ENCODE results near the gene BACH2. TPM values are rescaled to one million over a fixed set of nuclear protein-coding genes. Genes with fewer than 3 reads are reported as not detected.

The BACH2 gene
- polyA plus RNA-seq, 12 donors, result 4.4 to 11.8 (median 5.3) TPM; not detected in 1

DNA sequence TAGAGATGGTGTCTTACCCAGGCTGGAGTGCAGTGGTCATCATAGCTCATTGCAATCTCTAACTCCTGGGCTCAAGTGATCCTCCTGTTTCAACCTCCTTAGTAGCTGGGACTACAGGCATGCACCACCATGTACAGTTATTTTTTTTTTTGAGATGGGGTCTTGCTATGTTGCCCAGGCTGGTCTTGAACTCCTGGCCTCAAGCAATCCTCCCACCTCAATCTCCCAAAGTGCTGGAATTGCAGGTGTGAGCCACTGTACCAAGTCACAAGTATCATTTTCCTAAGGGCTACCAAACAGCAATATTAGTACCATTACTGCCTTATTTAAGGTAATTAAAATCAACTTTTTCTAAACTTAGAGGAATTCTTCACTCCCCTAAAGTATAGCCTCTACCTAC lies 49.4 kb downstream of the BACH2 start:
- no peak for DNase-seq

DNA sequence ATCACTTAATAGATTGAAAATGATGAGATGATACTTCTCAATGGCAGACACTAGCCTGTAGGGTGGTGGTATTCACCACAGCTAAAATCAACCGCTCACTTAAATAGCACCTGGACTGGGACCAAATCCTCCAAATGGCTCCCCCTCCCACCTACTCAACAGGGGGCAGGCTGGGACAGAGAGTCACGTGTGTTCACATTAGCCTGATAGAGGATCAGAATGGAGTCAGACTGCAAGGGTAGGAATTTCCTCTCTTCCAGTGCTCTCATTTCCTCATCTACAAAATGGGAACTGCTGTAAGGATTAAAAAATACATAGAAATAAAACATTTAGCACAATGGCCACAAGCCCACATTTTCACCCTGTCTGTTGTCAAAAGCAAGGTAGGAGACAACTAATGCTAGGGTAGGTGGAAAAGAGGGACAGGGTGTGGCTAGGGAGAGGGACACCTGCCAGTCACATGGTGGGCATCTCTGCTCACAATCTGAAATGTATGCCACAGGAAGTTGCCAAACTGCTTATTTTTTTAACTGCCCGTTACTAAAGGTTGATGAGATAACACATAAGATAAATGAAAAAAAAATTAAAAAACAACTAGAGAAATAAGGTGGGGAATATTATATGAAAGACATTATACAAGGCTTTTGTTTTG lies 55.3 kb downstream of the BACH2 start:
- no peak for DNase-seq

DNA sequence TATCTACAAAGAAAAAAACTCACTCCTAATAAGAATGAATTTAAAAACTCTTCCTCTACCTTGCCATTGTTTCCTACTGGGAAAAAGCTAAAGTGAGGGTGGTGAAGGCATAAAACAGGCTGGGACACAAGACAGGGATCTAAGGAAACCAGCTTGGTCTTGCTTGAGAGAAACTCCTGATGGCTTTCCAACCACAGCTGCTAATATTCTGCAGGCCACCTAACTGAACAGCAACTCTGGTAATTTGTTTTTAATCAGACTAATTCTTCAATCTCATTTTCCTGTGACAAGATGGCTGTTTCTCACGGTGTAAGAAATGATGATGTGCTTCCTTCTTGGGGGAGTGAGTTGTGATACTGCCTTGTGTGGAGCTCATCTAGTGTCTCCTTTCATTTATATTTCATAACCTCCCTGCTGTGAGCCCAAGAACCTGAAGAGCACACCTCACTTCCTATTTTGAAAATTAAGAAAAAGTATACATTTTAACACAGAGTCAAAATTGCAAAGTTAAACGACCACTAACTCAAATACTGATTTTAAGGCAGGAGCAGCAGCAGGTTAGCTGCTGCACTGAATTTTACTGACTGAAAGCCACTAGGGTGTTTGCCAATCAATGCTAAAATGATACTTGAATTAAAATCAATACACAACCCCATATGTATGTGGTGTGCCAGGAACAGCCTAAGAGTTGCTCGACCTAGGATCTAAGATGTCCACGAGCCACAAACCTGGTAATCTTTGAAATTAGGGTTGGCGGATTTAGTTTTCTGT lies 58.0 kb downstream of the BACH2 start:
- no peak for DNase-seq

DNA sequence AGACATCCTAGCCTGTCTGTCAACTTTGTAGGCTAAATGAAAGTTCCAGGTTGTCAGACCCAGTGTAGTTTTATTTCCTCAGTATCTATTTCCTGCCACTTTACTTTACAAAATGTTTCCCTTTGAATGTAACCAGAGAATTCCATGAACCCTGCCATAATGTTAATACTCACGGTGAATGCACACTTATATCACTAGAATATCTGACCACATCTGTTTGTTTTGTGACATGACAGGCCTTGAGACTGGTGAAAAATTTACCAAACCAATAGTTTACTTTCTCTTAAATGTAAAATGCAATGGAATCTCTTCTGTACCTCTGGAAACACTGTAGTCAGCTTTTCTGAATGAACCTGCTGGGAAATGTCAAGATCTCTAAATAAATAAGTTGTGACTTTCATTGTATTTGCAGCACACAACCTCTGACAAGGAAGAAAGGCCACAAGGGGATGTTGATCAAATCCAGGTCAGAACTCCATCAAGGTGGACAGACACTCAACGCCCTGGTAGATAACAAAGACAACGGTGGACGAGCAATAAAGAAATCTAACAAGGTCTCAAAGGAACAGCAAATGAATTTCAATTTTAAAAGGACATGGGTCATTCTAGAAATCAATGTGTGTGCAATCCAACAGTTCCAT lies 59.2 kb downstream of the BACH2 start:
- DNase-seq, result no peak

DNA sequence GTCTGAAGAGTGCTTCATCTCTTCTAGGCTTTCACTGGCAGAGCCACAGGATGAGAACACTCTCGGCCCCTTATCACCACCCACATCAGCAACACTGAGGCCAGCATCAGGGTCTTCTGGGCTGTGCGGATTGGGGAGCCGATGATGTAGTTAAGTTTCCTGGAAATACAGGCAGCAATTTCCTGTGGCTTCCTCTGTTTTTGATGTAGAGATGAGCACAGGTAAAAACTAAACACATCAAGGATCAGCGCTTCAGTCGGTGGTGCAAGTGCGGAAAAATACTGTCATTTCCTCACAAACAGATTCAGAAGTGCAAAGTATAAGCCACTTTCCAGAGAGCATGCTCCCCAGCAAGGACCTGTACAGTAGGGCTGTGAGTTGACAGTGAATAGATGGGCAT lies 62.6 kb downstream of the BACH2 start:
- no peak for DNase-seq

DNA sequence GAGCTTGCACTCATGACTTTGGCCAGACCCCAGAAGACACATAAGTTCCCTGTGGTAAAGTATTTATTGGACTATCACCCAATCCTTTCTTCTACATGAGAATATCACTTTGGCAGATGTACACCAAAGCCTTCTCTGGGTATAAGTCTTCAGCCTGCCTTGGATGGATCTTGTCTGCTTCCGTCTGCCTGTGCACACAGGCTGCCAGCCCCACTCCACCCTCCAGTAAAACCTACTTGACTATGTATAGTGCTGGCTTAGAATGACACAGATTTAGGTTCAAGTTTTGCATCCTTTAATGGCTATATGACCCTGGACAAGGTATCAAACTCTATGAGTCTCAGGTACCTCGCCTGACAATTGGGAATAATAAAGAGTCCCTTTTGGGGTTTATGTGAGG lies 63.4 kb downstream of the BACH2 start:
- DNase-seq, result no peak

DNA sequence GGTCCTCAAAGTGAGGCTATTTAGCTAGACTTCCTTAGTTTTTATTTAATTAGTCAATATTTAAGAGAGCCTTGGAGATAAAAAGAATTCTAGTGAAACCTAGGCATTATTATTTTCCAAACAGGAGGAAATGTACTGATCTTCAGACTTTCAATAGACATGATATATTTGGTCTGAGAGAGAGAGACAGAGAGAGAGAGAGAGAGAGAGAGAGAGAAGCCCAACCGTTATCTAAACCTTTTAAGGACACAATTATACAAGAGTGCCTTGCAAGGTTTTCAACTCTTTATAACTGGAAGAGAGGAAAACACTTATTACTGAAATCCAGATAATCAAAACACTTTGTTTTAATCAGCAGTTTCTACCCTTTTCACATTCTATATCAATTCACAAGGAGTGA lies 64.8 kb downstream of the BACH2 start:
- DNase-seq, result no peak

DNA sequence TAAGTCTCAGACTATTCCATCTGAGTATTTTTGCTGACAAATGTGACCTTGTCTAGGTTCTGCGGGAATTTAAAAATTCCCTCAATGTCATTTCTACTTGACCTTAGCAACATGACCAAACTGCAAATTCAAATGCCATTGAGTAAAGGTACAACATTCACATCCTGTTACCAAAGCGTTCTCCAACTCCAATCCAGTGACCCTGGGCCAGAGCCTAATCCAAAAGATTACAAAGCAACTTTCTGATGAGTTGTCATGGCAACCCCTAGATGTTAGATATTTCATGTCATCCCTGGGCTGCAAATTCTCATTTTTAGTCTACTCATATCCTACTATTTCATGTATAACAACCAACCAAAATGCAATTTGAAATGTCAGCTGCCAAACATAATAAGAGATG lies 65.3 kb downstream of the BACH2 start:
- DNase-seq, result no peak

DNA sequence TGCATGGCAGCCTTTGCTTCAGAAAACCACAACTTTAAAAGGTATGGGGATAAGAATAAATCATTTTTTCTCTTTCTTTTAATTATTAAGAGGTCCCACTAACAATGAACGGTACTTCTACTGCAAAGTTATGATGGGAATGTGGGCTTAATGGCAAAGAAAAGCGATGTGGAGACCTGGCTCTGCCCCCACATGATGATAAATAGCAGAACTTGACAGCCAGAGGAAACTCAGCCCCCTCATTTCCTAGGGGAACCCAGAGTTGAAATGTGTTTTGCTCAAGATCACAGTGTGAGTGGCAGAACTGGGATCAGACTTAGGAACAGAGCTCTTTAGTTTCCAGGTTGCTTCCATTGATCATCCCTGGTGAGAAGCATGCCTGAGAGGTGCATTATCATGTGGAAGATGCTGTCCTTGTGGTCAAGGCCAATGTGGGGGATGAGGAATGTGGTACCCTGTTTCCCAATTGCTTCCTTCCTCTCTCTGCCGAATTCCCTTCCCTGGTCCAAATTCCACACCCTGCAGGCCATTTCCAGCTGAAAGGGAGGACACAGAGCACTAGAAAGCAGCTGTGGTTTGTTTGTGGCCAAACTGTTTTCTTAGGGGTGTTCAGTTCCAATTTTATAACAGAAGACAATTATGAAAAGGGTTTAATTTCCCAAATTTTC lies 66.0 kb downstream of the BACH2 start:
- DNase-seq, result no peak

DNA sequence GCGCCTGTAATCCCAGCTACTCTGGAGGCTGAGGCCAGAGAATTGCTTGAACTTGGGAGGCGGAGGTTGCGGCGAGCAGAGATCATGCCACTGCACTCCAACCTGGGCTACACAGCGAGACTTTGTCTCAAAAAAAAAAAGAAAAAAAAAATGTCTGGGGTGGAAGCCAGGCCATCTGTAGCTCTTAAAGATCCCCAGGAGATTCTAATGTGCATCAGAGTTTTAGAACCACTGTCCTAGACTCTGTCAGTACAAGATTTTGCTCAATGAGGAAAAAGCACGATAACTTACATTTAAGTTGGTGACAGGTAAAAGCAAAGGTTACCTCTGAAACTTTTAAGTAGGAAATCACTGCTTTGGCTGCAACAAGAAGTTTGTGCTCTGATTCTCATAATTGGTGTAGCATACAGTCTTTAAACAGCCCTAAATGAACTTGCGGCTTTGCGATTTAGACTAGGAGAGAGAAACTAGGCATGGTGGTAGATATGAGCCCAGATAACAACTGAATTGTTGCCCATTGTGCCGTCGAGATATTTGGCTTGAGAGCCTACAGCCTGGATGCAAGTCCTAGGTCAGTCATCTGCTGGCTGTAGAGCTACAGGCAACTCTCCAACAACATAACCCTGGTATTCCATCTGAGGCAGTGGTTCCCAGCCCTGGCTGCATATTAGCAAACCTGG lies 67.2 kb downstream of the BACH2 start:
- DNase-seq, result no peak

DNA sequence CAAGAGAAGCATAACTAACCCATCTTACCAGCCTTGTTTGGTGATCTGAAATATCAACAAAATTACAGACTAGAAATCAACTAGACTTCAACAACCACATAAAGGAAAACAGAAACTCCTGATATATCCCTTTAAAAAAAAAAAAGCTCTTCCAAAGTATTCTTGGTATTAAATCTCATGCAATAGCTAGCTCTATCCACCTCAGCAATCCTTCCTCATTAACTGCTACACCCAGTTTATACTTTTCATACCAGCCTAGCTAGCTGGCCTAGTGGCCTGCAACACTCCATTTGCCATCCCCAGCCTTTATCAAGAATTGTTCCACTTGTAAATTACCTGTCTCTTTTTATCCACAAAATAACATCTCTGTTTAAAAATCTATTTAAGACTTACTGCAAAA lies 69.0 kb downstream of the BACH2 start:
- DNase-seq, result no peak

DNA sequence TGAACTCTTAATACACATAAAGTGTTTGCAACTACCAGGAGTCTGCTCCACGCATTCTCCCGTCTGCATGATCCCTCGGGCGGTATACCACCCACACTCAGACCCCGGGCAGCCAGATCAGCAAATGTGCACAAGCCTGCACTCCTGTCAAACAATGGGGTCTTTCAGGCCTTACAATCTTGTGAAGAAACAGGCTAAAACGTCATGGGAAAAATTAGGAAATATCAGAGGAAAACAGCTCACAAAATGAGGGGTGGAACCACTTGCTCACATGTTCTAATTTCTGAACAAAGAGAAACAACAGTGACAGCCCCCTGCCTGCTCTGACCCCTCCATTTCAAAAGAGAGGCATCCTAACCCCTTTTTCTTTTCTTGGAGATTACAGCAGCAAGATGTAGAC lies 69.4 kb downstream of the BACH2 start:
- DNase-seq, result no peak

DNA sequence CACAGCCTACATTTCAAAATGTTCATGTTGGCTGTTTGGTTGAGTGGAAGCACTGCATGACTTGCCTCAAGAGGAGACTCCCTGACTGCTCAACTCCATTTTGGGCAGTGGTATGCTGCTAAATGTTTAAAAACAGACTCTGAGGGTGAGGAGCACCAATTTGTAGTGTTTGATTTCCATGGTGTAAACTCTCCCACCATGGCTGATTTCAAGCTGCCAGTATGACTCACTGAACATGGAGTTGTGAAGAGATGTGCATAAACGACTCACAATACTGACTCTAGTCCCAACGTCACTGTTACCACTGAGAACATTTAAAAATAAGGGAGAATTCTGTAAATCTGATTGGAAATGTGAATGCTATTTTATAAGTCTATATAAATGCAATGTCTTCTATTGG lies 70.4 kb downstream of the BACH2 start:
- DNase-seq, result no peak

DNA sequence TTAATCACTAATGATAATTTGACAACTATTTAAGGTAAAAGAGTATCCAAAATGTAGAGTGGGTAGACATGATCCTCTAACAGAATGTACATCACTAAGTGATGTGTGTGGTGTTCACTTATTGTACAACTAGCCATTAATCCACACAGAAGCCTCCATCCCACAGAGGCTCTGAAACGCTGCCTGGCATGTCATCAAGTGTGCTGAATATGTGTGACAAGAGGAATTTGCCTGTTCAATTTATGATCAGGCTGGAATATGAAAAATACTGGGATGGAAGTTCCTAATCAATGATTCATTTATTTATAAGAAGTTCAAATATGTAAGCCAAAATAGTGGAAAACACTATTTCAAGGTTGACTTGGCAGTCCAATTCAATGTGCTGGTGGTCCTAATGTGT lies 72.4 kb downstream of the BACH2 start:
- no peak for DNase-seq

DNA sequence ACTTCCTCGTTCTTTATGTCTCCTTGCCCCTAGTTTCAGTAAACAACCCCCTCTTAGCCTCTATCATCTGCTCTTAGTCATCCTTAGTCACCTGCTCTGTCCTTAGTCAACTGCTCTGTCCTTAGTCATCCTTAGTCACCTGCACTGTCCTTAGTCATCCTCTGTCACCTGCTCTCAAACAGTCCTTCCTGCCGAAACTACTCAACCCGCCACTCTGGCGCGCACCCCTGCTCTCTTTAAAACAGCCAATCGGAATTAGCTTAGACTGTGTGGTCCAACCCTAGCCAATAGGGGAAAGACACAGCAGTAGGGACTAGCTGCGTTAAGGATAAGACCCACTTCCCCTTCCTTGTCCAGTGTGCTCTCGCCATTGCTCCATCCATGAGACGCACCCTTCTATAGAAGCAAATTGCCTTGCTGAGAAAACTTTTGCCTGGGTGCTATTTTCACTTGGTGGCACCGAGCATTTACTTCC lies 73.9 kb downstream of the BACH2 start:
- no peak for DNase-seq

DNA sequence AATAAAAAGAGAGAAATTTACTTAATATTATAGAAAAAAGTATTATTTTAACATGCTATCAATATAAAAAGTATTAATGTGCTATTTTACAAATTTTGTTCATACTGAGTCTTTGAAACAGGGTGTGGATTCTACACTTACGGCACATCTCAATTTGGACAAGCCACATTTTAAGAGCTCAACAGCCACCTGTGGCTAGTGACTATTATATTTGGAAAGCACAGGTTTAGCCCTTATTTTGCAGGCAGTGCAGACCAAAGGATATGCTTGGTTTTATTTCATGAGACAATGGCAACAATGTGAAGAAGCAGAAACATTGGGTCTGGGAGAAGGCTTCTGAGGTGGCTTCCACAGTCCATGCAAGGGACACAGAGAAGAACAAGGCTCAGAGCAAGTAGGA lies 74.6 kb downstream of the BACH2 start:
- no peak for DNase-seq

DNA sequence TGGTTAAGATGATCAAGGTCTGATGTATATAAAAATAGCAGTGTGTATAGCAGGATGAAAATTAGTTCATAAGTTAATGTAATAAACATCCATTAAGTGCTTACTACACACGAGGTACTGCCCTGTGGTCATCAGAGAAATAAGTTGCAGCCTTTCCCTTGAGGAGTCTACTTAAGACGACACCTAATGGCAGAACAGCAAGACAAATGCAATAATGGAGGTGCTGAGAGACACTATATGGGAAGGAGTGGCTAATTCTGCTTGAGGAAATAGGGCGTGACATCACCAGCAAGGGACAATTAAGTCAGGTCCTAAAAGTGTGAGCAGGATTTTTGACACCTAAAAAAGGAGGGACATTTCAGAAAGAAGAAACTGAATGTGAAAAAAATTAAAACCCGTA lies 75.2 kb downstream of the BACH2 start:
- DNase-seq, result no peak

DNA sequence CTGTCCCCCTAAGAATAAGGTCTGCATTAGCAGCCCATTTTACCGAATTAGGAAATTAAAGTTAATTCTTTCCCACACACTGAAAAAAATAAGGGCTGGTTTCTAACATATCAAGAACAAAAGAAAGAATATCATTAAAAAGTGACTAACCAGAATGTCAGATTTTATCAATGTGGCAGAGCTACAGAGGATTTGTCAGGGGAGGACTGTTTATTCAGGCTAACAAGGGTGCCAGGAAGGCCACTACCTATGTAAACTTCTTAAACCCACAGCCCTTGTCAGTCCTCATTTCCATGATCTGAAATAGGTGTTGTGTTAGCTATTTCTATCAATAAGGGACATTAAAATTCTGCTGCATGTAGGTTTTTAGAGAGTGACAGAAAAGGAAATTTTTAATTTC lies 76.4 kb downstream of the BACH2 start:
- no peak for DNase-seq

DNA sequence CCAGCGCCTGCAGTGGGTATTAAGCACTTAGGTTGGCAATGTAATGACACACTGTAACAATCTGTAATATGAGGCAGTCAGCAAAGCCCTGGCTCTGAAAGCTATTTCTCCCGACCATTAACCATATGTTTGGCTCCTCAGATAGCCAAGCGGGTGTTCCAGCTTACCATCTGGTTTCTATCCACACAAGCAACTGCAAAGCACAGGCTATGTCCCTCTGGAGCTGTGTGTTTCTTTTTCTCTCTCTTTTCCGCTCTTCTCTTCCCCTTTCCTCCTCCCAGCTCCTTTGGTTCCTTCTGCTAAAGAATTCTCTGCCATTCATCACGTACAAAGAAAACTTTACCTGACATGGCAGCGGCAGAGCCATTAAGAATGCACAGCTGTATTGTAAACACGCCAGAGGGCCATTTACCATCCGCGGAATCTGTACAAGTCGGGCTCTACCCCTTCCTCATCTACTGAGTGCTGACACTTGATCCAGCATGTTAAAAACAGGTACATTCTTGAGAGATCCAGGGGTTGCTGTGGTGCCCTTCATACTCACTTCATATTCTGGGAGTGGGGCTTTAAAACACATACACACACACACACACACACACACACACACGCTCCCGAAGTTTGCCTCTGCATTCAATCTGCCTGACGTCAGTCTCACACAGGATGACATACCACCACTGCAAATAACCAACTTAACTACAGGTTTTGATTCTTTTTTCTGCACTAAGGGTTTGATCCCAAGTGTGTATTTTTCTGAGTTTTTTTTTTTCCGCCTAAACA lies 77.2 kb downstream of the BACH2 start:
- peak; percentile 95 for DNase-seq

DNA sequence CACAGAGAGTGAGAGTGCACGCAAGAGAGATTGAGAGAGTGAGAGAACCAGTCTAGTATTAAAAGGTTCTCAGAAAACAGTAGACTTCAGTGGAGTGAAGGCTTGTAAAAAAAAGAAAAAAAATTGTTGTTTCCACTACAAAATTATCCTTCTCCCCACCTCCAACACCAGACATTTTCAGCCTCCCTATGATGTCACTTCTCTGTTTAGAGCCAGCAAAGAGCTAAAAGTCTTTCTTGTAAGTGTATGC lies 77.8 kb downstream of the BACH2 start:
- DNase-seq, result no peak

DNA sequence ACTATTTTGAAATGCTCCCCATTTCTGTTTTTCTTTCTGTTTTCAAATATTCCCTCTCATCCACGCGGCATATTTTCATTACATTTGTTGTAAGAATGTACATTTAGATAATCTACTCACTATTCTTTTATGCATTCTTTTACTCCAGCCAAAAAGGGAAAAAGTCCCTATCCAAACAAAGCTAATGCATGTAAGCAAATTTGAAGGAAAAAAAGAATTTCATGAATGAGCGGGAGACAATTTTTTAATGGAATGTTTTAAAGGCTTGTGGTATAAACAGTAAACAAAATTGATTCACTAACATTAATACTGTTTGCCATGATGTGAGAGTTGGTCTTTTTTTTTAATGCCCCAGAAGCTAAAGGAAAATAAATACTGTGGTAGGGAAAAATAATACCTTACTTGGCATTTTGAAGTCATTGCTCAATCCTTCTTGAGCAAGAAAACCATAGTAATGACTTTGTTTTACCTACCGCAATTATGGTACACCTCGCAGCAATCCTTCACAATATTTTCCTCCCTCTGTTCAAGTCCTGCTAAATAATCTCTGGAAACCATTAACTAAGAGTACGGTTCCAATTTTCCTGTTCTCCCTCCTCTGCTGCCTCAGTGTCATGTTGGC lies 79.0 kb downstream of the BACH2 start:
- no peak for DNase-seq

All from muscle of arm (tissue), 12 donors.